T-cell (primary cell): ENCODE results near the gene ACTL9. TPM values are rescaled to one million over a fixed set of nuclear protein-coding genes. Genes with fewer than 3 reads are reported as not detected.

Experiments
- ATAC-seq, 4 experiments: fragments of 200-7000 bp in 3 of 4; fragments of 150-1000 bp in 1 of 4; cut with Tn5 transposase; replicated peaks in 1 of 4; 1 replicate in 3 of 4; 2 replicates in 1 of 4; pipeline ENCODE4 v1.10.0; 2021; ENCODE audit warnings: moderate library complexity in 3 of 4, mild to moderate bottlenecking in 2 of 4, moderate number of reproducible peaks in 1 of 4
- CTCF ChIA-PET, 2 donors: fragments of 300-600 bp; sonication (Branson Sonifier 250); formaldehyde crosslinking; loops; one replicate each; lab custom pipeline; 2022; ENCODE audit warnings: antibody characterized with exemption in 2 of 2; lab: Charles Lee
- POLR2A ChIA-PET, 2 donors: fragments of 300-600 bp; sonication (Branson Sonifier 250); formaldehyde crosslinking; loops; one replicate each; lab custom pipeline; 2022; ENCODE audit warnings: antibody characterized with exemption in 2 of 2; lab: Charles Lee
- DNase-seq, 35 experiments: peaks; one replicate each; pipeline versions ENCODE4 v3.0.0 to v3.0.0-alpha.2; 2013 to 2023
- H3K27ac ChIP-seq: one replicate; pipeline ENCODE4 v1.5.1; 2013; ENCODE audit warnings: low read length
- H3K27me3 ChIP-seq, 2 experiments: replicated peaks in 1 of 2; 1 replicate in 1 of 2; 2 replicates in 1 of 2; pipeline versions ENCODE4 v1.6.1 to v1.7.0; 2013; ENCODE audit warnings: low read length in 1 of 2, mixed read lengths in 1 of 2; ENCODE audit not compliant: control insufficient read depth in 2 of 2, insufficient read depth in 2 of 2; ENCODE audit errors: extremely low read depth in 1 of 2
- H3K36me3 ChIP-seq, 2 donors: 1 replicate in 1 of 2; 2 replicates in 1 of 2; pipeline versions ENCODE4 v1.6.1 to v1.7.0; 2013; ENCODE audit warnings: low read length in 1 of 2; ENCODE audit not compliant: control insufficient read depth in 2 of 2, insufficient read depth in 1 of 2; ENCODE audit errors: extremely low read depth in 1 of 2
- H3K4me1 ChIP-seq, 2 experiments: 1 replicate in 1 of 2; 2 replicates in 1 of 2; pipeline versions ENCODE4 v1.6.1 to v1.7.0; 2013; ENCODE audit warnings: low read length in 2 of 2, mixed read lengths in 1 of 2; ENCODE audit not compliant: insufficient read depth in 2 of 2, control insufficient read depth in 1 of 2; ENCODE audit errors: extremely low read depth in 1 of 2
- H3K4me3 ChIP-seq, 2 donors: 1 replicate in 1 of 2; 2 replicates in 1 of 2; pipeline versions ENCODE4 v1.5.1 to v1.7.0; 2013; ENCODE audit warnings: mild to moderate bottlenecking in 2 of 2, low read length in 1 of 2, moderate library complexity in 1 of 2; ENCODE audit not compliant: control insufficient read depth in 1 of 2; ENCODE audit errors: extremely low read depth in 1 of 2
- H3K9me3 ChIP-seq: 2 replicates; pipeline ENCODE4 v1.7.0; 2013
- H3K27ac Mint-ChIP-seq, 2 donors: one replicate each; pipeline ENCODE4 v1.8.0; 2020 to 2021; ENCODE audit warnings: mild to moderate bottlenecking in 2 of 2, mixed read lengths in 2 of 2
- H3K27me3 Mint-ChIP-seq, 2 donors: one replicate each; pipeline ENCODE4 v1.8.0; 2021 to 2022; ENCODE audit warnings: mixed read lengths in 2 of 2
- H3K36me3 Mint-ChIP-seq: one replicate; pipeline ENCODE4 v1.8.0; 2021; ENCODE audit warnings: mixed read lengths
- H3K4me1 Mint-ChIP-seq, 3 donors: one replicate each; pipeline ENCODE4 v1.8.0; 2020 to 2022; ENCODE audit warnings: mixed read lengths in 3 of 3, mild to moderate bottlenecking in 1 of 3
- H3K4me3 Mint-ChIP-seq, 3 donors: one replicate each; pipeline ENCODE4 v1.8.0; 2020 to 2022; ENCODE audit warnings: mild to moderate bottlenecking in 3 of 3, mixed read lengths in 3 of 3, moderate library complexity in 3 of 3
- H3K9me3 Mint-ChIP-seq, 3 donors: one replicate each; pipeline ENCODE4 v1.8.0; 2020 to 2022; ENCODE audit warnings: mixed read lengths in 3 of 3
- WGBS: methylation state at CpG from one replicate; pipeline ENCODE4 v1.1.5; 2013; ENCODE audit warnings: missing lambda C conversion rate; ENCODE audit not compliant: insufficient coverage; 5-methylcytosine and 5-hydroxymethylcytosine counted together
- total RNA-seq, 35 experiments: library from RNA in 6 of 35; stranded (reverse) in 6 of 35; fragments of 120-200 nt in 1 of 35; gene quantifications; one replicate each; pipeline versions ENCODE4 v1.2.1 to v1.2.4 and lab custom pipeline; 2013 to 2026

Gene ACTL9
- total RNA-seq, 5 donors from 2014 or later (not counting 1 experiment from before 2014, with no cell fraction given), result not detected

DNA sequence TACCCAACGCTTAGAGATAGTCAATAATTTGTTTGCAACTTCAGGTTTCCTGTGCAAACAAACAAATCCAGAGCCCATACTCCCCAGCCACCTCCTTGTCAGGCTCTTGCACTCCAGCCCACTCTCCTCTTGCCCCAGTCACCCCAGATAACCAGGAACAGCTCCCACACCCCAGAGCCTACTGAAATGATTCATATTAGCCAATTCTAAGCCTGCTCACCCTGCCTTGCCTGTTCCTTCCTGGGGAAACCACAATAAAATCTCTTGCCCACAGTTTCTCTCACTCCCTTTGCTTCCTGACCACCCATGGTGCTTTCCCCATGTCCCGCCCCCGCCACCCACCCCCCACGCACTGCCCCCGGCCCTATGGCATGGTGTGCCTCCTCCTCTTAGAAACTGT, 3.8 kb upstream of the ACTL9 start:
- CTCF ChIA-PET, result no interaction called here
- no peaks in the 10 kb centered on the region for H3K36me3 Mint-ChIP-seq
- no peaks in the 10 kb centered on the region for H3K27me3 Mint-ChIP-seq
- no peaks in the 10 kb centered on the region for H3K9me3 ChIP-seq
- no peaks in the 10 kb centered on the region for H3K9me3 Mint-ChIP-seq
- no CpG with 5 or more reads among the region's 5 CpGs for WGBS
- H3K4me1 Mint-ChIP-seq, result peaks cover 60 to 64% (median 63%) of the 10 kb centered on the region in 3 donors
- H3K27ac Mint-ChIP-seq, result peak overlapping the region; percentile 84 to 85
- H3K4me3 Mint-ChIP-seq, result peak overlapping the region; percentile 37 to 83 (median 64)
- POLR2A ChIA-PET, result no interaction called here
- ATAC-seq (peak; percentile 45 to 84 (median 70)), DNase-seq (peak in 10 of 35 experiments; percentile 1 to 49 (median 8))
- peaks cover 18 to 61% of the 10 kb centered on the region in 2 experiments for H3K4me1 ChIP-seq
- H3K36me3 ChIP-seq, result no peaks in the 10 kb centered on the region
- peak overlapping the region; percentile 11 for H3K27ac ChIP-seq
- H3K27me3 ChIP-seq, result peaks cover 0 to 8% of the 10 kb centered on the region in 2 experiments
- H3K4me3 ChIP-seq, result no peak overlapping the region

- H3K9me3 Mint-ChIP-seq, result no peaks in the 10 kb centered on the region
- peak overlapping the region in 1 of 2 donors; percentile 28 for H3K27ac Mint-ChIP-seq
- peaks cover 16 to 61% of the 10 kb centered on the region in 2 experiments for H3K4me1 ChIP-seq
- H3K36me3 ChIP-seq, result no peaks in the 10 kb centered on the region
- no peak overlapping the region for H3K27ac ChIP-seq
- H3K4me3 Mint-ChIP-seq, result peak overlapping the region in 1 of 3 donors; percentile 83
- ATAC-seq, result no peak
- no peak overlapping the region for H3K4me3 ChIP-seq
- H3K27me3 Mint-ChIP-seq, result no peaks in the 10 kb centered on the region
- H3K4me1 Mint-ChIP-seq, result peaks cover 59 to 63% (median 62%) of the 10 kb centered on the region in 3 donors
- DNase-seq, result no peak
- H3K27me3 ChIP-seq, result peaks cover 0 to 10% of the 10 kb centered on the region in 2 experiments
- ChIA-PET POLR2A (no interaction called here), CTCF (no interaction called here)
- no peaks in the 10 kb centered on the region for H3K36me3 Mint-ChIP-seq
- H3K9me3 ChIP-seq, result no peaks in the 10 kb centered on the region
- 100% methylated on average over 1 of the region's 2 CpGs for WGBS
Observed at GRCh38 chr19:8700956-8701355, 2.4 kb upstream of the ACTL9 start.

GRCh38 chr19:8699908-8700307, 1.3 kb upstream of the ACTL9 start:
- ChIA-PET CTCF (interaction anchor here in 1 of 2 donors (0.7 kb wide), 1 partner anchor 18 kb away, joined by 3 read pairs; no protein-coding TSS in a partner anchor), POLR2A (no interaction called here)
- no peaks in the 10 kb centered on the region for H3K9me3 Mint-ChIP-seq
- ATAC-seq (no peak), DNase-seq (no peak)
- H3K4me1 ChIP-seq, result peaks cover 11 to 51% of the 10 kb centered on the region in 2 experiments
- H3K4me1 Mint-ChIP-seq, result peaks cover 49 to 57% (median 55%) of the 10 kb centered on the region in 3 donors
- H3K4me3 ChIP-seq, result no peak overlapping the region
- no peaks in the 10 kb centered on the region for H3K9me3 ChIP-seq
- H3K36me3 Mint-ChIP-seq, result no peaks in the 10 kb centered on the region
- no peaks in the 10 kb centered on the region for H3K27me3 Mint-ChIP-seq
- H3K4me3 Mint-ChIP-seq, result no peak overlapping the region
- peaks cover 0 to 16% of the 10 kb centered on the region in 2 experiments for H3K27me3 ChIP-seq
- no peak overlapping the region for H3K27ac ChIP-seq
- H3K27ac Mint-ChIP-seq, result no peak overlapping the region
- H3K36me3 ChIP-seq, result no peaks in the 10 kb centered on the region

DNA sequence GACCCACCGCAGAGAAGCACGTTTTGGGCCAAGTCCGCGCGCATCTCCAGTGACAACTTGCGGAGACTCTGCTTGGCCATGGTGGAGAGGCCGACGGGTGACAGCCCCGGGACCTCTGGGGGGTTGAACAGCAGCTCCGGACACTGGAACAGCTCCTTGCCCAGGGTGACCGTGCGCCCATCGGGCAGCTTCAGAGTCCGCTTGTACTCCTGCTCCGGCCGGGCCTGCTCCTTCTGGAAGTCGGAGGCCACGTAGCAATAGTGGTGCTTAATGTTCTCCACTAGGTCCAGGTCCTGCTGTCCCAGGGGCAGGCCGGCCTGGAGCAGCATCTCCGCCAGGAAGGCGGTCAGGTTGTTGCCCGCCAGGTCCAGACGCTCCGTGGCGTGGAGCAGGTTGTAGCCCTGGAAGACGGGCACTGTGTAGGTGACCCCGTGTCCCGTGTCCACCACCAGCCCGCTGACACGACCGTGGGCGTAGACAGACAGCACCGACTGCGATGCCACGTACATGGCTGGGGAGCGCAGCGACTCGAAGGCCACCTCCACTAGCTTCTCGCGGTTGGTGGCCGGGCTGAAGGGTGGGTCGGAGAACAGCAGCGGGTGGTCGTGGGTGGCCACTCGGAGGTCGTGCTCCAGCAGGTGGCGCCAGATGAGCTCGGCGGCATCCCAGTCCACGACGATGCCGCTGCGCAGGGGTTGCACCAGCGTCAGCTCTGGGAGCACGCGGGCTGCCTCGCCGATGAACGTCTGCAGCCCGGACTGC, 743 bp downstream of the ACTL9 start:
- H3K27me3 ChIP-seq, result peaks cover 0 to 30% of the 10 kb centered on the region in 2 experiments
- no peak overlapping the region for H3K27ac ChIP-seq
- peaks cover 6 to 47% of the 10 kb centered on the region in 2 experiments for H3K4me1 ChIP-seq
- ATAC-seq (no peak), DNase-seq (peak in 1 of 35 experiments; percentile 16)
- Mint-ChIP-seq H3K4me1 (peaks cover 31 to 48% (median 41%) of the 10 kb centered on the region in 3 donors), H3K9me3 (no peaks in the 10 kb centered on the region), H3K27ac (no peak overlapping the region), H3K4me3 (no peak overlapping the region), H3K36me3 (no peaks in the 10 kb centered on the region), H3K27me3 (no peaks in the 10 kb centered on the region)
- CTCF ChIA-PET, result no interaction called here
- H3K4me3 ChIP-seq, result no peak overlapping the region
- no peaks in the 10 kb centered on the region for H3K9me3 ChIP-seq
- H3K36me3 ChIP-seq, result no peaks in the 10 kb centered on the region
- 78% methylated on average over 60 of the region's 60 CpGs for WGBS
- POLR2A ChIA-PET, result no interaction called here

- ATAC-seq (no peak), DNase-seq (no peak)
- CTCF ChIA-PET, result no interaction called here
- no peaks in the 10 kb centered on the region for H3K9me3 ChIP-seq
- peaks cover under 1 to 39% of the 10 kb centered on the region in 2 experiments for H3K4me1 ChIP-seq
- no peak overlapping the region for H3K4me3 Mint-ChIP-seq
- POLR2A ChIA-PET, result no interaction called here
- H3K36me3 Mint-ChIP-seq, result no peaks in the 10 kb centered on the region
- 33% methylated on average over 1 of the region's 1 CpG for WGBS
- peaks cover 23 to 39% (median 33%) of the 10 kb centered on the region in 3 donors for H3K4me1 Mint-ChIP-seq
- H3K27me3 Mint-ChIP-seq, result peaks cover 0 to 4% of the 10 kb centered on the region in 2 donors
- H3K27ac Mint-ChIP-seq, result no peak overlapping the region
- H3K36me3 ChIP-seq, result no peaks in the 10 kb centered on the region
- peaks cover 0 to 33% of the 10 kb centered on the region in 2 experiments for H3K27me3 ChIP-seq
- no peak overlapping the region for H3K27ac ChIP-seq
- no peaks in the 10 kb centered on the region for H3K9me3 Mint-ChIP-seq
- no peak overlapping the region for H3K4me3 ChIP-seq
Observed at GRCh38 chr19:8696993-8697392, 1.6 kb downstream of the ACTL9 start.

GRCh38 chr19:8695911-8696310, 2.7 kb downstream of the ACTL9 start:
- Histone ChIP-seq H3K27ac (no peak overlapping the region), H3K4me1 (peaks cover 0 to 28% of the 10 kb centered on the region in 2 experiments), H3K27me3 (peaks cover 0 to 34% of the 10 kb centered on the region in 2 experiments), H3K36me3 (no peaks in the 10 kb centered on the region), H3K4me3 (no peak overlapping the region), H3K9me3 (no peaks in the 10 kb centered on the region)
- peaks cover 12 to 28% (median 22%) of the 10 kb centered on the region in 3 donors for H3K4me1 Mint-ChIP-seq
- H3K27ac Mint-ChIP-seq, result no peak overlapping the region
- CTCF ChIA-PET, result interaction anchor here in 1 of 2 donors (0.5 kb wide), 1 partner anchor 54 kb away, joined by 3 read pairs; no protein-coding TSS in a partner anchor
- peaks cover 0 to 4% of the 10 kb centered on the region in 2 donors for H3K27me3 Mint-ChIP-seq
- no peaks in the 10 kb centered on the region for H3K9me3 Mint-ChIP-seq
- POLR2A ChIA-PET, result no interaction called here
- WGBS, result 80% methylated on average over 6 of the region's 6 CpGs
- DNase-seq, result no peak
- H3K4me3 Mint-ChIP-seq, result no peak overlapping the region
- no peak for ATAC-seq
- H3K36me3 Mint-ChIP-seq, result no peaks in the 10 kb centered on the region
